ENCODE data around the gene PTCD1. TPM values are rescaled to one million over a fixed set of nuclear protein-coding genes. Genes with fewer than 3 reads are reported as not detected.
A peak's percentile ranks its signal among the peaks of the same experiment; 100 is the strongest.

Gene PTCD1
- 1 to 10 TPM; 5.8 to 8.9 TPM for total RNA-seq

DNA sequence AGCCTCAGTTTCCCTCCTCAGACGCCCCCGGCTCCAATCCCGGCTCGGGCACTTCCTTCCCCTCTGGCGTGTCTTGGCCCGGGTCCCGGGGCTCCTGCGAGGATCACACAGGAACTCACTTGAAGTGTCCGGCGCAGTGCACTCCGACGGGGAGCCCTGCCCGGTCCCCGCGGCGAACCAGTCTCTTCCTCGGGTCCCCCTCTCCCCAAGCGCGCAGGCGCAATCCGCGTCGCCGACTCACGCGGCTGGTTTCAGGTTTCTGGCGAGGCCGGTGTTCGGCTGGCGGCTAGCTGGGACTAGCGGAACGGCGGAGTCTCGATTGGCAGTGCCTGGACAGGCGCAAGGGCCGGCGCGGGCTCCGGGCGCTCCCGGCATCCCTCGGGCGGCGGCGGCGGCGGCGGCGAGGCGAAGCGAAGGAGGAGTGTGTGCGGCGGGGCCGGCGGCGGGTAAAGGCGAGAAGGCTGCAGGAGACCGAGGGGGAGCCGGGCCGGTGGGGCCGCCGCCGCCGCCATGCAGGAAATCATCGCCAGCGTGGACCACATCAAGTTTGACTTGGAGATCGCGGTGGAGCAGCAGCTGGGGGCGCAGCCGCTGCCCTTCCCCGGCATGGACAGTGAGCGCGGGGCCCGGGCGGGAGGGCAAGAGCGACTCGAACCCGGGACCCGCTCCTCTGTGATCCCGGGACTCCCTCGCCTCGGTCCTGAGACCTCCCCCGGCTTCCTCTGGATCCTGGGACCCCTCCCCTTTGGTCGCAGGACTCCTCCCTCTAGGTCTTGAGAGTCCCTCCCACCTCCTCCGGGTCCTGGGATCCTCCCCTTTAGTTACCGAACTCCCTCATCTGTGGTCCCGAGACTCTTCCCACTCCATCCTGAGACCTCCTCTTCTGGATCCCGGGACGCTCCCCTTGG lies at the start of gene PTCD1, which contains the start of gene CPSF4:
TSS of gene PTCD1 (minus strand) at position 226 of the 908 bp plus-strand sequence. CDS start 3,556 bp downstream, outside the sequence.
TSS of gene CPSF4 (plus strand) at position 371 of the 908 bp plus-strand sequence. CDS start at position 511, 140 bp downstream.
- peak within 1 kb of the TSS; percentile 93 for H3K27ac Mint-ChIP-seq
- peak within 1 kb of the TSS; percentile 97 for H3K4me3 Mint-ChIP-seq
- H3K4me1 Mint-ChIP-seq: peaks cover 35% of the 10 kb centered on the region
- CTCF ChIA-PET: interaction anchor here (0.7 to 1.4 kb wide), 2 partner anchors 18 to 23 kb away, joined by 3 to 6 read pairs; no protein-coding TSS in a partner anchor
- peak; percentile 94 for ATAC-seq
- DNase-seq: peak; percentile 95
- H3K9me3 Mint-ChIP-seq (ENCODE audit: low read depth): no peaks in the 10 kb centered on the region
- H3K27me3 Mint-ChIP-seq: no peaks in the 10 kb centered on the region
- H3K36me3 Mint-ChIP-seq: peaks cover 17% of the 10 kb centered on the region

DNA sequence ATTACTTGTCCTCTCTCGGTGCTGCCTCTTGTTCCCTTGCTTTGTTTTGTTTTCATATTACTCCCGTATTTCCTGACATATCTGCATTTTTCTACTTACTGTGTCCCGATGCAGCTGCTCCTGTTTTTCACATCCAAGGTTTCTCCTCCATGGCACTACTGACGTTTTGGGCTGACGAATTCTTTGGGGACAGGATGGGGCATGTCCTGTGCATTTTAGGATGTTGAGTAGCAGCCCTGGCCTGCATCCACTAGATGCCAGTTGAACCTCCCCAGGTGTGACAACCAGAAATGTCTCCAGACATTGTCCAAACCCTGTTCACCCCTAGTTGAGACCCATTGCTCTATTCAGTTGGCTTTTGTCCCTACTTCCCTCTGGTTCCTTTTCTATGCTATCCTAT lies 46.5 kb upstream of the PTCD1 start:
- Mint-ChIP-seq H3K4me1 (no peaks in the 10 kb centered on the region), H3K27me3 (no peaks in the 10 kb centered on the region), H3K9me3 (ENCODE audit: low read depth) (peaks cover 3% of the 10 kb centered on the region), H3K4me3 (no peak overlapping the region), H3K36me3 (peaks cover 63% of the 10 kb centered on the region), H3K27ac (no peak overlapping the region)
- CTCF ChIA-PET: no interaction called here
- no peak for ATAC-seq
- no peak for DNase-seq

- ATAC-seq (peak; percentile 34), DNase-seq (no peak)
- Mint-ChIP-seq H3K36me3 (peaks cover 39% of the 10 kb centered on the region), H3K4me3 (no peak overlapping the region), H3K27ac (peak overlapping the region; percentile 67), H3K27me3 (no peaks in the 10 kb centered on the region), H3K4me1 (peaks cover 39% of the 10 kb centered on the region), H3K9me3 (ENCODE audit: low read depth) (no peaks in the 10 kb centered on the region)
- CTCF ChIA-PET: interaction anchor here (1.0 to 1.4 kb wide), 3 partner anchors 20 to 80 kb away, joined by 3 to 4 read pairs (median 3); partner anchors contain the start of genes ZNF394 and ZNF655
Measured at GRCh38 chr7:99478464-99479440, 40.2 kb upstream of the PTCD1 start.

- no peak overlapping the region for H3K27ac Mint-ChIP-seq
- H3K27me3 Mint-ChIP-seq: no peaks in the 10 kb centered on the region
- H3K4me1 Mint-ChIP-seq: peaks cover 48% of the 10 kb centered on the region
- no peak for DNase-seq
- H3K4me3 Mint-ChIP-seq: no peak overlapping the region
- peaks cover 34% of the 10 kb centered on the region for H3K36me3 Mint-ChIP-seq
- no peaks in the 10 kb centered on the region for H3K9me3 Mint-ChIP-seq (ENCODE audit: low read depth)
- ATAC-seq: no peak
- CTCF ChIA-PET: interaction anchor here (1.3 kb wide), 1 partner anchor 10 kb away, joined by 5 read pairs; the partner anchor contains the start of gene ATP5MF
Measured at GRCh38 chr7:99476107-99476506, 37.5 kb upstream of the PTCD1 start.

GRCh38 chr7:99473315-99473596 lies 34.7 kb upstream of the PTCD1 start:
- H3K27me3 Mint-ChIP-seq: peaks cover 6% of the 10 kb centered on the region
- peak overlapping the region; percentile 95 for H3K27ac Mint-ChIP-seq
- H3K4me3 Mint-ChIP-seq: peak overlapping the region; percentile 96
- ATAC-seq: peak; percentile 3
- H3K4me1 Mint-ChIP-seq: peaks cover 50% of the 10 kb centered on the region
- no peak for DNase-seq
- H3K36me3 Mint-ChIP-seq: peaks cover 18% of the 10 kb centered on the region
- CTCF ChIA-PET: no interaction called here
- no peaks in the 10 kb centered on the region for H3K9me3 Mint-ChIP-seq (ENCODE audit: low read depth)

DNA sequence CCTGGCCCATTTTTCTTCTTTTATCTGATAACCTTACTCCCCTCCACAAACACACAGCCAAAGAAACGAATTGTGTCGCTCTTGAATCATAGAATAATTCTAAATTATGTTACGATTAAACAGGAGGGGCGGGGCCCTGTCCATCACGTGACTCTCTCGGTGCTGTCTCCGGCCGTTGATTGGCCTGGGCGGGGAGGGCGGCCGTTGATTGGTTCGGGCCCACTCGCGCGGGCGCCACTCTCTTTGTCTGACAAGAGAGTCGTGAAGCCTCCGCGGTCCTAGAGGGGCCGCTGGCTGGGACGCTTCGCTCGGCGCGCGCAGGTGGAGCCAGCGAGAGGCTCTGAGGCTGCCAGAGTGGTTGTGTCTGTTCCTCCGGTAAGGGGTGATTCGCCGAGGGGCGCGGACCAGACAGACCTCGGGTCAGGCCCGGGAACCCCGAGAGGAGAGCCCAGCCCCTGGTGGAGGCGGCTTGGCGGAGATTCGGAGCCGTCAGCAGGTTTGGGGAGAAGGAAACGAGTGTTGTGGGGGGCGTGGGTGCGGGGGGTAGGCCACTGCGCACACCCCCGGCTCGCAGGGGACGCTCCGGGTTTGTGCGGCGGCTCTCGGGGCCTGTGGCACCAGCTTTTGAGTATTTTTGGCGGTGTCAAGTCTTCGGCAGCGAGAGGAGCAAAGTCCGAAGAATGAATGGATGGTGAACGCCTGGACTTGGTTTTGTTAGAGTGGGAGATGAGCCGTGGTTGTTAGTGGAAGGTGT lies 34.1 kb upstream of the PTCD1 start, which contains the start of gene ZNF789:
TSS of gene ZNF789 (plus strand) at position 330 of the 754 bp plus-strand sequence. CDS start 3,567 bp downstream, outside the sequence.
- Mint-ChIP-seq H3K36me3 (peaks cover 18% of the 10 kb centered on the region), H3K27ac (peak within 1 kb of the TSS; percentile 95), H3K4me3 (peak within 1 kb of the TSS; percentile 96), H3K27me3 (peaks cover 6% of the 10 kb centered on the region), H3K4me1 (peaks cover 45% of the 10 kb centered on the region), H3K9me3 (ENCODE audit: low read depth) (no peaks in the 10 kb centered on the region)
- CTCF ChIA-PET: no interaction called here
- DNase-seq: peak; percentile 99
- ATAC-seq: peak; percentile 99

- Mint-ChIP-seq H3K27ac (no peak overlapping the region), H3K4me3 (no peak overlapping the region), H3K27me3 (peaks cover 6% of the 10 kb centered on the region), H3K9me3 (ENCODE audit: low read depth) (no peaks in the 10 kb centered on the region), H3K36me3 (peaks cover 13% of the 10 kb centered on the region), H3K4me1 (peaks cover 40% of the 10 kb centered on the region)
- CTCF ChIA-PET: no interaction called here
- no peak for DNase-seq
- ATAC-seq: no peak
Measured at GRCh38 chr7:99469381-99470065, 30.9 kb upstream of the PTCD1 start.

DNA sequence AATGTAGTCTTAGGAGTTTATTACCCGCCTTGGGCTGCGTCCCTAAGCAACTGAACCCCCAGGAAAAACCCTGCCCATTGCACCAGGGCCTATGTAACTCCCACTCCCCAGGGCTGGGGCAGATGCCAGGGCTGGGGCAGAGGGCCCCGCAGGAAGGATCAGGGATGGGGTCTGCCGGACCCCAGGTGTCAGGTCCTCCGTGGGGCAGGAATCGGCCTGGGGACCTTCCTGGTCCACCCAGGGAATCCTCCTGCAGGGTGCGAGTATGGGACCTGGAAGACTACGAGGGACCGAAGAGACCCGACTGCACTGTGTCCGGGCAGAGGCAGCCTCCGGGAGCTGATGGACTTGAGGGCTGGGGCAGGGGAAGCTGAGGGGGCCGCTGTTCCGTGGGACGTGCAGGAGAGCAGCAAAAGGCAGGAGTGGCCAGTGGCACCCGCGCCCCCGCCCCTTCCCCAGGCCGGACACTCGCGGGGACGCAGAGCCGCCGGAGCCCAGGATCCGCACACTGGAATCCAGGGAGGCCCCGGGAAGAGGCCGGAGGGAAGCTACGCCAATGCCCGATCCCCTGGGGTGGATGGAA lies 29.8 kb upstream of the PTCD1 start:
- Mint-ChIP-seq H3K27me3 (peaks cover 6% of the 10 kb centered on the region), H3K4me1 (peaks cover 40% of the 10 kb centered on the region), H3K27ac (no peak overlapping the region), H3K4me3 (no peak overlapping the region), H3K9me3 (ENCODE audit: low read depth) (no peaks in the 10 kb centered on the region), H3K36me3 (peaks cover 19% of the 10 kb centered on the region)
- no peak for ATAC-seq
- CTCF ChIA-PET: no interaction called here
- no peak for DNase-seq

DNA sequence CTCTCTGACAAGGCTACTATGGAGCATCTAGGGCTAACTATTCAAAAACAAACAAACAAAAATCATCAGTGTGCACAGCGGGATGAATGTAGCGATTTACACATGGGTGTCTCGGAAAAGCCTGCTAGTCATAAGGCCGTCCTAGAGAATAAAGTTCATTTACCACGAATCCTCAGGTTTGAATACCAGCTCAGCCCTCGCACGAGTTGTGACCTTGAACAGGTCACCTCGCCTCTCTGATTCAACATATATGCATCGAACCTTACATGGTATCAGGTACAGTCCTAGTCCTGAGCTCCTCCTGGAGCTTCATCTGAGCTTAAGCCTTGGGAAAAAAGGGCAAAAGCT lies 26.8 kb upstream of the PTCD1 start:
- Mint-ChIP-seq H3K4me3 (peak overlapping the region; percentile 86), H3K36me3 (peaks cover 20% of the 10 kb centered on the region), H3K4me1 (peaks cover 41% of the 10 kb centered on the region), H3K9me3 (ENCODE audit: low read depth) (no peaks in the 10 kb centered on the region), H3K27me3 (peaks cover 6% of the 10 kb centered on the region), H3K27ac (peak overlapping the region; percentile 92)
- CTCF ChIA-PET: interaction anchor here (0.7 to 1.3 kb wide), 4 partner anchors 9 to 18 kb away, joined by 3 to 5 read pairs (median 4); no protein-coding TSS in a partner anchor
- DNase-seq: no peak
- no peak for ATAC-seq

- ATAC-seq (no peak), DNase-seq (no peak)
- no peaks in the 10 kb centered on the region for H3K9me3 Mint-ChIP-seq (ENCODE audit: low read depth)
- H3K27me3 Mint-ChIP-seq: no peaks in the 10 kb centered on the region
- peaks cover 36% of the 10 kb centered on the region for H3K4me1 Mint-ChIP-seq
- CTCF ChIA-PET: no interaction called here
- no peak overlapping the region for H3K4me3 Mint-ChIP-seq
- peaks cover 22% of the 10 kb centered on the region for H3K36me3 Mint-ChIP-seq
- no peak overlapping the region for H3K27ac Mint-ChIP-seq
Measured at GRCh38 chr7:99461221-99461620, 22.6 kb upstream of the PTCD1 start.

DNA sequence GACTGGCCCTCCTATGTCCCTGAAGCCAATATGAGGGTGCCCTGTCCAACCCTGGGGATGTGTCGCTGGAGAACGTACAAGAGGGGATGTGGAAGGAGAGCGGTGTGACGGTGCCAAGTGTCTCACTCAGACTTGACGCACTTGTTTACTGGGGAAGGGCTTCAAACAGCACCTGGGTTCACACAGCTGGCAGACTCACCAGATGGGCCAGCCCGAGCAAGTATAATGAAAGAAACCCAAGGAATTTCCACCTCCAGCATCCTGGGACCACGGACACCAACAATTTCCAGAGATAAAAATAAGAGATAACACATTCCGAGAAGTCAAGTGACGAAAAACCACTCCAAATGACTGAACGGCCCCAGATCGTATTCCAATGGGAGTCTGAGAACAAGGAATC lies 22.1 kb upstream of the PTCD1 start:
- Mint-ChIP-seq H3K4me1 (peaks cover 32% of the 10 kb centered on the region), H3K27me3 (no peaks in the 10 kb centered on the region), H3K9me3 (ENCODE audit: low read depth) (no peaks in the 10 kb centered on the region), H3K4me3 (no peak overlapping the region), H3K27ac (no peak overlapping the region), H3K36me3 (peaks cover 20% of the 10 kb centered on the region)
- CTCF ChIA-PET: no interaction called here
- DNase-seq (no peak), ATAC-seq (no peak)

- DNase-seq (peak; percentile 57), ATAC-seq (no peak)
- H3K27ac Mint-ChIP-seq: peak overlapping the region; percentile 31
- H3K4me3 Mint-ChIP-seq: no peak overlapping the region
- peaks cover 21% of the 10 kb centered on the region for H3K4me1 Mint-ChIP-seq
- H3K36me3 Mint-ChIP-seq: peaks cover 20% of the 10 kb centered on the region
- H3K9me3 Mint-ChIP-seq (ENCODE audit: low read depth): no peaks in the 10 kb centered on the region
- H3K27me3 Mint-ChIP-seq: no peaks in the 10 kb centered on the region
- CTCF ChIA-PET: no interaction called here
Measured at GRCh38 chr7:99459087-99459486, 20.5 kb upstream of the PTCD1 start.
